Measurements from ENCODE around the gene VIT.

The VIT gene

DNA sequence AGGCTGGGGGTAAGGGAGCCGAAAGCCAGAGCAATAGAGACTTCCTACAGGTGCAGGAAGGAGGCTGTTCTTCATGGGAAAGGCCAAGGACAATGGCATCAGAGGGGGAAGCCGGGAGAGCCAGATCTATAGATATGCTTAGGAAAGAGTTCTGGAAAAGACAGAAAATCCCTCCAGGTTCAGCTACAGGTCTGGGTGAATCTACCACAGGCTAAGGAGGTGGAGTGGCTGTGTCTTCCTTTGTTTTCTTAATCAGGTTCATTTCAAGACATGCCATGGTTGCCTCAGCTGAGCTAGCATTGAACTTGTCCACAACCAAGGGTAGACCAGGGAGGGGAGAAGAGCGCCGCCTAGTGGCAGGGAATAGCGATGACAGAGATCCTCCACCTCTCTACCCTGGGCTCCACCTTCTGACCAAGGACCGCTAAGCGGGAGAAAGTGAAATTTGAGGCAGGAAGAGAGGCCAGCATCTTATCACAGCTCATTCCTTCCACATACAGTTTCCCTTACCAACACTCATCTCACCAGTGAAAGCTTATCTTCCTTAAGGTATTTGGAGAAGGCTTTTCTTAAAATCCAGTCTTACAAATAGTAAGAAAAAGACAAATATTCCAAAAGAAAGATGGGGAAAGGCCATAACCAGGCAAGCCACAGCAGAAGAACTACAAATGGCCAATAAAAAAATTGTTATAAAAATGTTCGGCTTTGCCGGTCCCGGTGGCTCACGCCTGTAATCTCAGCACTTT lies 74.2 kb downstream of the VIT start:
- no peak for DNase-seq (ENCODE audit: low spot score)

GRCh38 chr2:36771671-36772070 lies 75.2 kb downstream of the VIT start:
- DNase-seq (ENCODE audit: low spot score): no peak

DNA sequence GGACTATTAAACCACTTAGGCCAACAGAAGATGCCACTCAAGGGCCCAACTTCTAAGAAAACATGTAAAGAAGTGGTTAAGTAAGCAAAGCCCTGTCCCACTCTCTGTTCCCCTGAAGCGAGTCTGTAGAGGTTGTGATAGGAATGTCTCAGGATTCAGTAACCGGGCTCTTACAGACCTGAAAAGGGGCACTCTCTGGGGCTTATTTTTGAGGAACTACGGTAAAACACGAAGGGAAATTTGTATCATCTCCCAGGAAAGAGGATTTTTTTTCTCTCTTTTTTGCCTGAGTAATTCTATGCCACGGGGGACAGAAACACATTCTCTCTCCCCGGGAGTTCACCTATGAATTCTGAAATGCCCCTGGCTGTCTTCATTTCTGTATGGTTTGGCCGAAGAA lies 77.4 kb downstream of the VIT start:
- no peak for DNase-seq (ENCODE audit: low spot score)

GRCh38 chr2:36775261-36775660 lies 78.8 kb downstream of the VIT start:
- DNase-seq (ENCODE audit: low spot score): no peak

DNA sequence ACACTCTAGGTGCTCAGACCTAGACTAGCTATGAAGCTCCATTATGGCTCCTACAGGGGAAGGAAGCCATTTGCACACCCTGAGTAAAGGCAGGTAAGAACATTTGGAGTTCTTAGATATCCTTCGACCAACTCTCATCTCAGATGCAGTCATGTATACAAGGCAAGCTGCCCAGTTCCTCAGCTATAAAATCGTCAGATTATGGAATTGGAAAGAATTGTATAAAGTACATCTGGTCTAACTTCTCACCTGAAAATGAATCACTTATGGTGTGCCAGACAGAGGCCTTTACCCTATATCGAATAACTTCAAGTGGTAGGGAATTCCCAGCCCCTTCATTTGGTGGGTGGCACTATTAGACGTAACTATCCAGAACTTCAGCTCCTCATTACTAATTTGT lies 79.3 kb downstream of the VIT start:
- DNase-seq (ENCODE audit: low spot score): no peak

DNA sequence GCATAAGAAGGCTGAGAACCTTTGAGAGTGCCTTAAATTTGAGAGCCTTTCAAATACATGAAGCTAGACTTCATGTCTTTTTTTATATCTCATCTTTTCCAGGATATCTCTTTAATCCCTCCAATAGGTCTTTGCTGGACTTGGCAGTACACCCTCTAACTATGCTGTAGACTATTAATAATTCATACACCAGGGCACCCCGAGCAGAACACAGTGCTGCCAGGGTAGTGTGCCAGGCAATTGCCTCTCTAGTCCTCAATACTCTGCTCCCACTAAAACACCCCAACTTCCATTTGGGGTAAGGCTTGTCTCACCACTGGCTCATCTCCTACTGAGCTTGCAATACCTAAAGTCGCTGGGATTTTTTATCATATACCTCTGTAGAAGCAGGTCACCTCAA lies 80.8 kb downstream of the VIT start:
- DNase-seq (ENCODE audit: low spot score): no peak

GRCh38 chr2:36777788-36778187 lies 81.3 kb downstream of the VIT start:
- no peak for DNase-seq (ENCODE audit: low spot score)

DNA sequence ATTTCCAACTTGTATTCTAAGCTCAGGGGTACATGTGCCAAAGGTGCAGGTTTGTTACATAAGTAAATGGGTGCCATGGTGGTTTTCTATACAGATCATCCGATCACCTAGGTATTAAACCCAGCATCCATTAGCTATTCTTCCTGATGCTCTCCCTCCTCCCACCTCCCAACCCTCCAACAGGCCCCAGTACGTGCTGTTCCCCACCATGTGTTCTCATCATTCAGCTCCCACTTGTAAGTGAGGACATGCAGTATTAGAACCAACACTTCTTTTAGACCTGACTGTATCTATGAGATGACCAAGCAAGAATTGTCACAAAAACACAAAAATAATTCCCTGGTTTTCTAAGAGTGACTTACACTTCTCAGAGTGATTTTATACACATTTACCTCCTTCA lies 83.0 kb downstream of the VIT start:
- no peak for DNase-seq (ENCODE audit: low spot score)

DNA sequence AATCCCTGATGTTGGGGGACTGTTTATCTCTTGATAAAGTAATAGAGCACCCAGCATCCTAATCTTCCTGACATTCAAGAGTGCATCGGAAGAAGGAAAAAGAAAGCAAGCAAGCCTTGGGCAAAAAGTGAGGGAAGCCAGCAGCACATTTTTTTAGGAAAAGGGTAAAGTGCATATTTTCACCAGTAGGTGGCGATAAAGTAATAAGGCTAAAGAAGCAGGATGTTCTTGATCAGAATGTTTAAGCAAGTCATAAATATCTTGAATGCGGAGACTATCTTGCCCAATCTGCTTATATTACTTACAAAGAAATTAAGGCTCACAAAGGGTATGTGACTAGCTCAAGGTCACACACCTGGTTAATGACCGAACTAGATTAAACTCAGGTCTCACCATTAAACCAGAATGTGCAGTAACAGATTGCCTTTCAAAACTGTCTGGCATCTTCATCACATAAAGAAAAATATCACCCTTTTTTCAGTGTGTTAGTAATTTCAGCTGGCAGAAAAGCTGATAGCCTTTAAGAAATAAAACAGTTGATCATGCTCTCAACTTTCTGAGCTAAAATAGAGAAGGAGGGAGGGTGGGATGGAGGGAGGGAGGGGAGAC lies 83.8 kb downstream of the VIT start:
- DNase-seq (ENCODE audit: low spot score): no peak

- peak; percentile 73 for DNase-seq (ENCODE audit: low spot score)
Measured at GRCh38 chr2:36781907-36782720, 85.6 kb downstream of the VIT start.

GRCh38 chr2:36783246-36783645 lies 86.7 kb downstream of the VIT start:
- no peak for DNase-seq (ENCODE audit: low spot score)

DNA sequence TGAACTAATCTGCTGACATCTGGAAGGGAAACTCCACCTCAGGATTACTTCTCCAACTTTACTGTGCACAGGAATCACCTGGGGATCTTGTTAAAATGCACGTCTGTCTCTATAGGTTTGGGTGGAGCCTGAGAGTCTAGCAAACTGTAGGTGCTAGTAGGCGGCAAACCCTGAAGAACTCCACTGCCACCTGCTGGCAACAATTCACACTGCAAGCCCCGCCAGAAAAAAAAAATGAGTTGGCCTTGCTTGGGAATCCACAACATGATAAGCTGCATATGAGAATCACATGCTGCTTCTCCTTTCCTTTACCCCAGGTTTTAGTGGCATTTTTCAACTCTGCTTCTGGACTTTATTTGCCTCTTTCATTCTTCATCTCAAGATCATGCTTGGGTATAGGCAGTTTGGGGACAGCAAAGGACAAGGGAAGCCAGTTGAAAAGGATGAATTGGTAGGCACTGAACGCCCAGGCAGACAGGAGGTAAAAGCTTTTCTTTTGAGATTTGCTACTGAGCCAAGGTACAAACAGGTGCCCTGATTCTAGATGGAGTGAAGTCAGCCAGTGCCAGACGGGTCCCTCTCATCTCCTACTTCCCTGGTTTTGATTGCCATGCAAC lies 88.8 kb downstream of the VIT start:
- peak; percentile 79 for DNase-seq (ENCODE audit: low spot score)

DNA sequence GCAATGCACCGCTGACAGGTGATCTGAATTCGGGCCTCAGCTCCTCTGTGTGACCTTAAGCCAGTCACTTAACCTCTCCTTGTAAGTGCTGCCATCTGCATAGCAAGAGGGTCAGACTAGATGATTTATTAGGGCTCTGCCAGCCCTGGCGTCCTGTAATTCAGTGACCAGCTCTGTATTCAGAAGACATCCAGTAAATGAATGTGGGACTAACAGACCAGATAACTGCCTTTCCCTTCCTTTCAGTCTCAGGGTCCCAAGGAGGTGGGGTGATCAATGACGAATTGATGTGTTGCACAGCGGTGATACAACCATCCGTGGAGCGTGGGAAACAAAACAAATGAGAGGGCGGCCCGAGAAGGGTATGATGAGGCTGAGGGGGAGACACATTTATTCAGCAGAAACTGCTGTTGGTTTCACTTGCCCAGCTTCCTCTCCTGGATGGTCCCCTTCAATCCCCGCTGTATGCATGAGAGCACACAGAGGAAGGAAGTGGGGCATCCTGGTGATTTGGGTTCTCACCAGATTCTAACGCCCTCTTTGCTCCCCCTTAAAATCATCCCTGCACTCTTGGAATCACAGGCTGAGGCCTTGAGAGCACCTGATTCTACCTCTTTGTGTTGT lies 92.8 kb downstream of the VIT start:
- DNase-seq (ENCODE audit: low spot score): no peak

DNA sequence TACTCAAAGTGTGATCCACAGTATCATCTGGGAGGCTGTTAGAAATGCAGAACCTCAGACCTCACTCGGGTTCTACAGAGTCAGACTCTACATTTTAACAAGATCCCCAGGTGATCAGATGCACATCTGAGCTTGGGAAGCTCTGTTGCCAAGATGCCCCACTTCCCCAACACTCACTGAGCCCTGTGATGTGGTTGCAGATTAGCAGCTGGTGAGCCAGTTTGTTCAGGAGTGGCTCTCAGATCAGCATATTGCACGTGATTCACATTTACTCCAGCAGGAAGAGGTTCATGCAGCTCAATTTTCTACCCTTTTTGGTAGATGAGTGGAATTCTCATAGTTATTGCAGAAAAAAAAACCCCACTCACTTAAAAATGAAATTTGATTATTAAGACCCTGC lies 96.4 kb downstream of the VIT start:
- DNase-seq (ENCODE audit: low spot score): no peak

DNA sequence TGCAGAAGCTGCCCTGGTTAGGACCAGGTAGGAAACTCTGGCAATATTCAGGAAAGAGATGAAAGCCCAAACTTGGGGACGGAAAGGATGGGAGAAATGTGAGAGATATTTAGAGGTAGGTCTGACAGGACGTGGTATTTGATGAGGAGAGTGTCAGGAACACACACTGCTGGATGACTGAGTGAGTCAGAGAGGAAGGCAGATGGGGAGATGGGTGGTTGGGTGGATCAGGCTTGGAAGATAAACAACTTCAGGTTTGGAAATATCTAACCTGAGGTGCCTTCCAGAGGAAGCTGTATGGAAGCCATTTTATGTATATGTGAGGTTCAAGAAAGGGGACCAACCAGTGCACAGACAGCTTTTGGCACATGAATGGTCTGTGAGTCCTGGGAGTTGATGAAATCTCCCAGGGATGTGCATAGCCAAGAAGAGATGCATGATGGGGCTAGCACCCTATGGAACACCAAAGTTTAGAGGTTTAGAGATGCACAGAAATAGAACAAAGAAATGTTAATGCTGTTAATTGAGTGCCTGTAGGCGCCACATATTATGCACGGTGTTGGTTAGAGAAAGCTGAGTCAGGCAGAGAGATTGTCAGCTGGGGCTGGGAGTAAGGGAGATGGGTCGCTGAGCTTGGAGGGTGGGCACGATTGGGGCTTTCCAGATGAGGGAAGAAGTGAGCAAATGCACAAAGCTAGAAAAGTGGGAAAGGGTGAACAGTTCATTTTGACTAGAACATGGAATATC lies 101.0 kb downstream of the VIT start:
- no peak for DNase-seq (ENCODE audit: low spot score)

GRCh38 chr2:36798724-36799123 lies 102.2 kb downstream of the VIT start:
- no peak for DNase-seq (ENCODE audit: low spot score)

- no peak for DNase-seq (ENCODE audit: low spot score)
Measured at GRCh38 chr2:36800381-36800780, 103.9 kb downstream of the VIT start.

- no peak for DNase-seq (ENCODE audit: low spot score)
Measured at GRCh38 chr2:36801088-36801487, 104.6 kb downstream of the VIT start.

DNA sequence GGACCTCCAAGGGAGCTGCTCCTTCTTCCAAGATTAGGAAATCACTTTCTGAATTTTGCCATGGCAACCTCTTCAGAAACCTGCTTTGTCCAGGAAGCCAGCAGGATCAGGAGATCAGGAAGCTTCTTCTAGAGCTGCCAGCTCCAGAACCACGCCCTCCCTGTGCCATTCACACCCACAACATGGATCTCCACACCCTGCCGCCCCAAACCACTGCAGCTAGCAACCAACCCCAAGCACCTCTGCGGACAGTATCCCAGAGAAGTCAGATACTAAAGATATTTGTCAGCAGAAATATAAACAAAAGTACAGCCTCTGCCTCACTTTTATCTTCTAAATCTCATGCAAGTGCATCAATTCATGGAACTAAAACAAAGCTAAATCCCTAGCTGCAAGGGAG lies 106.4 kb downstream of the VIT start:
- DNase-seq (ENCODE audit: low spot score): no peak

- DNase-seq (ENCODE audit: low spot score): no peak
Measured at GRCh38 chr2:36805635-36806224, 109.2 kb downstream of the VIT start.

DNA sequence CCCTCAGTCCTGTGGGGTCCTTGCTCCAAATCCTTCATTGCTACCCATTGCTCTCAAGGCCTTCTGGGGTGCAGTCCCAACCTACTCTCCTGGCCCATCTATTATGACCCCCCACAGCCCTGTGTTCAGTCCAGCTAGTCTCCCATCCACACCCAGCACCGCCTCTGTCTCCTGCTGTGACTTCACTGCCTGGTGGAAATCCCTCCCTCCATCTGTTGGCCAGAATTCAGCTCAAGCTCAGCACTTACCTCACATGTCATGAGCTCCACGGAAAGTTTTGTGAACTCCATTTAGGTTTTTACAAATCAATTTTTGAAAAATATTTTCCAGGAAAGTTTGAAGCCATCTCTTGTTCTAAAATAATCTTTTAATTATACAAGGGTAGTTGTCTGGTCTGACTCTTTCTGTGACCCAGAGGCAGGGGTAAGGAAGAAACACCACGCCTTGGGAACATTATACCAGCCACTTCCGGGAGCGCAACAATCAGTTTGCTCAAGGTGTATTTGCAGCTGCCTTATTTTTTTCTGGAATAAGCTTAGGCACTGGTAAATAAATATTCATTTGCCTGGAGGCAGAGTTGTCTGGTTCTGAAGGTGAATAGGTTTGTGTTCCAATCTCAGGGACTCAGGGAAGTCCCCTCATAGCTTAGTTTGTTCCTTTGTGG lies 110.8 kb downstream of the VIT start:
- no peak for DNase-seq (ENCODE audit: low spot score)

Data from left forelimb (tissue), 1 donor.